CD4-positive, alpha-beta T cell (primary cell): Measurements from ENCODE around the gene PRKG1. TPM values are rescaled to one million over a fixed set of nuclear protein-coding genes. Genes with fewer than 3 reads are reported as not detected.

Experiments
- ATAC-seq: fragments of 200-7000 bp; cut with Tn5 transposase; one replicate; pipeline ENCODE4 v1.10.0; 2022; ENCODE audit warnings: mild to moderate bottlenecking; ENCODE audit not compliant: poor library complexity
- CTCF ChIA-PET: fragments of 350-600 bp; sonication (Branson Sonifier 250); formaldehyde crosslinking; loops from one replicate; lab custom pipeline; 2021; ENCODE audit warnings: antibody characterized with exemption, inconsistent platforms; lab: Charles Lee
- POLR2A ChIA-PET: fragments of 350-600 bp; sonication (Branson Sonifier 250); formaldehyde crosslinking; loops from one replicate; lab custom pipeline; 2021; ENCODE audit warnings: antibody characterized with exemption, inconsistent platforms; lab: Charles Lee
- DNase-seq, 14 experiments: peaks; one replicate each; pipeline ENCODE4 v3.0.0-alpha.2; 2013 to 2020; ENCODE audit warnings: mixed read lengths in 2 of 14
- H3K27ac ChIP-seq, 2 donors: one replicate each; pipeline versions ENCODE4 v1.5.1 to v1.7.0; 2013; ENCODE audit warnings: low read length in 2 of 2, low read depth in 1 of 2, mild to moderate bottlenecking in 1 of 2
- H3K27me3 ChIP-seq, 2 experiments: 1 replicate in 1 of 2; 2 replicates in 1 of 2; pipeline versions ENCODE4 v1.6.1 to v1.7.0; 2013; ENCODE audit warnings: low read length in 2 of 2, control low read depth in 1 of 2, mild to moderate bottlenecking in 1 of 2, moderate library complexity in 1 of 2; ENCODE audit not compliant: insufficient read depth in 2 of 2, control insufficient read depth in 1 of 2
- H3K36me3 ChIP-seq: one replicate; pipeline ENCODE4 v1.6.1; 2013; ENCODE audit warnings: low read length, control low read depth; ENCODE audit not compliant: insufficient read depth
- H3K4me1 ChIP-seq: one replicate; pipeline ENCODE4 v1.6.1; 2013; ENCODE audit warnings: low read length, control low read depth; ENCODE audit not compliant: insufficient read depth
- H3K4me3 ChIP-seq: one replicate; pipeline ENCODE4 v1.5.1; 2013; ENCODE audit warnings: mild to moderate bottlenecking, low read length, moderate library complexity
- H3K9me3 ChIP-seq, 2 experiments: 1 replicate in 1 of 2; 2 replicates in 1 of 2; pipeline versions ENCODE4 v1.6.1 to v1.7.0; 2013; ENCODE audit warnings: low read length in 2 of 2, mild to moderate bottlenecking in 2 of 2, control low read depth in 1 of 2, moderate library complexity in 1 of 2; ENCODE audit not compliant: control insufficient read depth in 1 of 2, insufficient read depth in 1 of 2
- H3K27ac Mint-ChIP-seq: one replicate; pipeline ENCODE4 v1.8.0; 2020; ENCODE audit warnings: mixed read lengths
- H3K27me3 Mint-ChIP-seq: one replicate; pipeline ENCODE4 v1.8.0; 2021; ENCODE audit warnings: mixed read lengths
- H3K36me3 Mint-ChIP-seq: one replicate; pipeline ENCODE4 v1.8.0; 2021; ENCODE audit warnings: low read depth, mixed read lengths
- H3K4me1 Mint-ChIP-seq: one replicate; pipeline ENCODE4 v1.8.0; 2021; ENCODE audit warnings: low read depth, mixed read lengths
- H3K4me3 Mint-ChIP-seq: one replicate; pipeline ENCODE4 v1.8.0; 2020; ENCODE audit warnings: mild to moderate bottlenecking, mixed read lengths
- H3K9me3 Mint-ChIP-seq: one replicate; pipeline ENCODE4 v1.8.0; 2020; ENCODE audit warnings: mixed read lengths
- intact Hi-C, 2 experiments: fragments of 100-400 bp; cut with DNase I in 1 of 2; cut with micrococcal nuclease in 1 of 2; formaldehyde crosslinking; loops; one replicate each; pipeline versions ENCODE4 v1.15.1 to v1.9.0; 2023 to 2025; cut with DNase I, micrococcal nuclease
- total RNA-seq, 174 experiments: library from RNA in 2 of 174; stranded (reverse) in 2 of 174; gene quantifications; one replicate each; pipeline ENCODE4 v1.2.3 and lab custom pipeline; 2021 to 2026
- TF ChIP-seq, protein P1 (sequence below): fragments of 200-600 bp; IDR thresholded peaks from one replicate; pipeline ENCODE4 v1.8.0; 2022; ENCODE audit warnings: antibody characterized with exemption, mild to moderate bottlenecking

Gene PRKG1
- total RNA-seq, 2 experiments from 2014 or later: 0.31 TPM; not detected in 1

DNA sequence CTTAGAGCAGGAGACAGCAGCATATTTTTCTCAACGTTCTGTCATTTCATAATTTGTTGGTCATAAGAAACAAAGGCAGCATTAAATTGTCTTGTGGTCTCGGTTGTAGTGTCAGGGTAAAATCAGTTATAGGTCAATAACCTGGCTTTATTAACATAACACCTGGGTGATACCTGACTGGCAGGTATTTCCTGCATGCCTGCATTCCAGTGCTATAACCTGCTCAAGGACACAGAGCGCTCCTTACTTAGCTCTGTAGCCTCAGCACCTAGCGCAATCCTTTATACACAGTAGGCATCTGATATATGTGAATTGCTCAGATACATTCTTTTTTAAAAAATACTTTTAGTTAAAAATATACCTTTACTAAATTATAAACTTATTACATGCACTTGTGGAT, 38.9 kb upstream of the PRKG1 start:
- no peak for DNase-seq
- ChIA-PET POLR2A (interaction anchor here (0.9 kb wide), 1 partner anchor 18 kb away, joined by 3 read pairs; no protein-coding TSS in a partner anchor), CTCF (no interaction called here)
- Histone ChIP-seq H3K4me3 (no peak overlapping the region), H3K27me3 (no peaks in the 10 kb centered on the region), H3K36me3 (no peaks in the 10 kb centered on the region), H3K27ac (no peak overlapping the region), H3K9me3 (no peaks in the 10 kb centered on the region), H3K4me1 (no peaks in the 10 kb centered on the region)
- ATAC-seq: no peak
- Mint-ChIP-seq H3K27ac (no peak overlapping the region), H3K9me3 (no peaks in the 10 kb centered on the region), H3K4me3 (no peak overlapping the region), H3K27me3 (peaks cover 4% of the 10 kb centered on the region), H3K4me1 (no peaks in the 10 kb centered on the region), H3K36me3 (no peaks in the 10 kb centered on the region)
- intact Hi-C loops: no loop called here
- TF ChIP-seq, protein P1, sequence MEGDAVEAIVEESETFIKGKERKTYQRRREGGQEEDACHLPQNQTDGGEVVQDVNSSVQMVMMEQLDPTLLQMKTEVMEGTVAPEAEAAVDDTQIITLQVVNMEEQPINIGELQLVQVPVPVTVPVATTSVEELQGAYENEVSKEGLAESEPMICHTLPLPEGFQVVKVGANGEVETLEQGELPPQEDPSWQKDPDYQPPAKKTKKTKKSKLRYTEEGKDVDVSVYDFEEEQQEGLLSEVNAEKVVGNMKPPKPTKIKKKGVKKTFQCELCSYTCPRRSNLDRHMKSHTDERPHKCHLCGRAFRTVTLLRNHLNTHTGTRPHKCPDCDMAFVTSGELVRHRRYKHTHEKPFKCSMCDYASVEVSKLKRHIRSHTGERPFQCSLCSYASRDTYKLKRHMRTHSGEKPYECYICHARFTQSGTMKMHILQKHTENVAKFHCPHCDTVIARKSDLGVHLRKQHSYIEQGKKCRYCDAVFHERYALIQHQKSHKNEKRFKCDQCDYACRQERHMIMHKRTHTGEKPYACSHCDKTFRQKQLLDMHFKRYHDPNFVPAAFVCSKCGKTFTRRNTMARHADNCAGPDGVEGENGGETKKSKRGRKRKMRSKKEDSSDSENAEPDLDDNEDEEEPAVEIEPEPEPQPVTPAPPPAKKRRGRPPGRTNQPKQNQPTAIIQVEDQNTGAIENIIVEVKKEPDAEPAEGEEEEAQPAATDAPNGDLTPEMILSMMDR: no peak

DNA sequence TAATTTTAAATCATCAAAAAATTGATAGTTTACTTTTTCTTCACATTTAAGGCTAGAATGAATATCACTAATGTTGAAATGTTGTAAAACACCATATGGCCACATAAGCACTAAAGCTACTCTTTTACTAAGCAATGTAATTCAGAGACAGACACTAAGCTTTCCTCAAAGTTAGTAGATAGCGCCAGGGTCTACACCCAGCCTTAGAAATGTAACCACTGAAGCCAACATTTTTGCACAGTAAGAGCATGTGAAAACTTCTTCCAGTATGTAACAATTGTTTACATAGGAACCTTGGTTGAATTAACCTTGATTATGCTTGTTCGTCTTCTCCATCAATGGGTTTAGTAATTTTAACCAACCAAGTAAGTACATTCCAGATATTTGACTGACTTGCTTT, 28.4 kb upstream of the PRKG1 start:
- ATAC-seq (no peak), DNase-seq (no peak)
- no peak overlapping the region for H3K4me3 ChIP-seq
- no peaks in the 10 kb centered on the region for H3K36me3 ChIP-seq
- H3K27me3 ChIP-seq: no peaks in the 10 kb centered on the region
- intact Hi-C loops: no loop called here
- H3K27me3 Mint-ChIP-seq: peaks cover 3% of the 10 kb centered on the region
- CTCF ChIA-PET: no interaction called here
- H3K9me3 ChIP-seq: peaks cover 0 to 4% of the 10 kb centered on the region in 2 experiments
- TF ChIP-seq, protein P1: no peak
- no peaks in the 10 kb centered on the region for H3K9me3 Mint-ChIP-seq
- H3K27ac Mint-ChIP-seq: no peak overlapping the region
- no peaks in the 10 kb centered on the region for H3K4me1 ChIP-seq
- H3K4me3 Mint-ChIP-seq: no peak overlapping the region
- no peak overlapping the region for H3K27ac ChIP-seq
- no peaks in the 10 kb centered on the region for H3K36me3 Mint-ChIP-seq
- POLR2A ChIA-PET: no interaction called here
- H3K4me1 Mint-ChIP-seq: no peaks in the 10 kb centered on the region

DNA sequence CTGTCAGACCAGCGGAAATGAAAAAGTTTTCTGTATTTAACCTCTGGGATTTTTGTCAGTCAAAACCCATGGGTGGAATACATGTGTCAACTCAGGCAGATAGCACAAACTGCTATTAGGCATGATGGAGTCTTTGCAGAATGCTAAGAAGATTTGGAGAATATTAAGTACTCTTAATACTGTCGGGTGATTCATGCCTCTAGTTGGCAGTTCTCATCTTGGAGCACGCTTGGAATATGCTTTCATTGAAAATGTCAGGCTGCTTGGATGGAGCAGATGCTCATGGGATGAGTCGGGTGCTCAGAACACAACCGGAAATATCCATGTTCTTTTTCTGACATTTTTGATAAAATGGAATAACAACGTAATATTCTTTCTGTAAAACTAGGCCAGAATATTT, 27.6 kb upstream of the PRKG1 start:
- no peak for DNase-seq
- intact Hi-C loops: no loop called here
- Histone ChIP-seq H3K4me1 (no peaks in the 10 kb centered on the region), H3K27me3 (no peaks in the 10 kb centered on the region), H3K4me3 (no peak overlapping the region), H3K27ac (no peak overlapping the region), H3K36me3 (no peaks in the 10 kb centered on the region), H3K9me3 (no peaks in the 10 kb centered on the region)
- CTCF ChIA-PET: no interaction called here
- no peak for ATAC-seq
- Mint-ChIP-seq H3K27ac (no peak overlapping the region), H3K4me1 (no peaks in the 10 kb centered on the region), H3K36me3 (no peaks in the 10 kb centered on the region), H3K9me3 (no peaks in the 10 kb centered on the region), H3K27me3 (peaks cover 3% of the 10 kb centered on the region), H3K4me3 (no peak overlapping the region)
- POLR2A ChIA-PET: no interaction called here
- TF ChIP-seq, protein P1: no peak
